ENCODE results near the gene PLA2G12A.

PLA2G12A gene

DNA sequence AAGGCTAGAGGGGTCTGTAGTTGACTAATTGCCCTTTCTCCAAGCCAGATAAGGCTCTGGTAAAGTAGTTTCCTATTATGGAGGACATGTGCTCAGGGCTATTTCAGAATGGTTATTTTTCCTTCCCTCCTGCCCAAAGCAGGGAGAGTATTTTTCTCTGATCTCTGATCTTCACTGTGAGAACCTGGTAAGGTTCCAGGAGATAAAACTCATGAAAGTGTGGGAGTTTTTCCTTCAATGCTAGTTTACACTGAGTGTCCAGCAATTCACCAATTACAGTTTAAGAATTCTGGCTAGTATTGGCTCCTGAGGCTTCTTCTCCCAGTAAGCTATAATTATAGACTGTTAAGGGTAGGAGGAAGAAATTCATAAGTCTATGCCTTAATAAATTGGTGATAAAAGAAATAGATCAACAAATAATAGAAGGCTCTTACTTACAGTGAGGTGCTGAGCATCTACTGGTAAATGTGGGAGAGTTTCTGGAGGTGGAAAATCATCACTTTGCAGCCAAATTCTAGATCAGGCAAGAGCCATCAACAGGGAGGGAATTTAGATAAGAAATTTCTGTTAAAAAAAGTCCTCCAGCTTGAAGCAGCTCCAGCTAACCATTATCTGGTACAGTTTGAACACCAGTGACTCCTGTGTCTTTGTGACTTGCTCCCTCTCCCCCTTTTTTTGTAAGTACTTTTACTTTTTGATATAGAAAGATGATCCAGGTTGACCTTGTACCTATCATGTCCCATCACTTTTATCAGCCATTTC is 57.5 kb downstream of the PLA2G12A start:
- TF ChIP-seq EZH2 (IDR thresholded peaks at IDR 0.05; ENCODE audit: borderline replicate concordance, low read depth, low read length, severe bottlenecking) (no peak), CTCF (IDR thresholded peaks at IDR 0.05; ENCODE audit: borderline replicate concordance, extremely low read depth, low read length, poor library complexity, severe bottlenecking) (no peak)
- Histone ChIP-seq H3K36me3 (ENCODE audit: insufficient read depth, low read length) (peaks cover 32% of the 10 kb centered on the region; the same call in 1 of the 2 replicates), H3K4me2 (ENCODE audit: insufficient read depth, low read length) (no peak overlapping the region), H3K4me3 (ENCODE audit: low read depth in 1 of 2, low read length in 2 of 2) (no peak overlapping the region), H3K9ac (ENCODE audit: low read depth, low read length) (no peak overlapping the region), H4K20me1 (ENCODE audit: insufficient read depth, low read length) (no peaks in the 10 kb centered on the region), H3K4me1 (ENCODE audit: insufficient read depth, low read length) (no peaks in the 10 kb centered on the region), H3K27ac (ENCODE audit: low read length) (no peak overlapping the region), H3K79me2 (ENCODE audit: insufficient read depth, low read length) (no peaks in the 10 kb centered on the region), H3K9me3 (ENCODE audit: insufficient read depth, low read length, severe bottlenecking) (peaks cover 11% of the 10 kb centered on the region), H3K27me3 (ENCODE audit: insufficient read depth, low read length, poor library complexity) (no peaks in the 10 kb centered on the region), H2AFZ (ENCODE audit: low read depth, low read length) (no peak overlapping the region)
- no peak for ATAC-seq (ENCODE audit: insufficient read depth, low read depth)
- DNase-seq: no peak

- Histone ChIP-seq H3K9ac (ENCODE audit: low read depth, low read length) (no peak overlapping the region), H3K79me2 (ENCODE audit: insufficient read depth, low read length) (no peaks in the 10 kb centered on the region), H3K9me3 (ENCODE audit: insufficient read depth, low read length, severe bottlenecking) (peaks cover 5% of the 10 kb centered on the region), H2AFZ (ENCODE audit: low read depth, low read length) (no peak overlapping the region), H3K4me1 (ENCODE audit: insufficient read depth, low read length) (no peaks in the 10 kb centered on the region), H3K4me3 (ENCODE audit: low read depth in 1 of 2, low read length in 2 of 2) (no peak overlapping the region), H3K27me3 (ENCODE audit: insufficient read depth, low read length, poor library complexity) (no peaks in the 10 kb centered on the region), H3K27ac (ENCODE audit: low read length) (no peak overlapping the region), H3K36me3 (ENCODE audit: insufficient read depth, low read length) (peaks cover 29% of the 10 kb centered on the region; the same call in 1 of the 2 replicates), H3K4me2 (ENCODE audit: insufficient read depth, low read length) (no peak overlapping the region), H4K20me1 (ENCODE audit: insufficient read depth, low read length) (no peaks in the 10 kb centered on the region)
- TF ChIP-seq EZH2 (IDR thresholded peaks at IDR 0.05; ENCODE audit: borderline replicate concordance, low read depth, low read length, severe bottlenecking) (no peak), CTCF (IDR thresholded peaks at IDR 0.05; ENCODE audit: borderline replicate concordance, extremely low read depth, low read length, poor library complexity, severe bottlenecking) (no peak)
- DNase-seq: no peak
- ATAC-seq (ENCODE audit: insufficient read depth, low read depth): no peak
Observed at GRCh38 chr4:109671350-109671749, 58.5 kb downstream of the PLA2G12A start.

- H3K79me2 ChIP-seq (ENCODE audit: insufficient read depth, low read length): no peaks in the 10 kb centered on the region
- ATAC-seq (ENCODE audit: insufficient read depth, low read depth) (no peak), DNase-seq (no peak)
- no peak overlapping the region for H2AFZ ChIP-seq (ENCODE audit: low read depth, low read length)
- no peaks in the 10 kb centered on the region for H4K20me1 ChIP-seq (ENCODE audit: insufficient read depth, low read length)
- H3K27ac ChIP-seq (ENCODE audit: low read length): no peak overlapping the region
- H3K9me3 ChIP-seq (ENCODE audit: insufficient read depth, low read length, severe bottlenecking): no peaks in the 10 kb centered on the region
- H3K4me1 ChIP-seq (ENCODE audit: insufficient read depth, low read length): no peaks in the 10 kb centered on the region
- H3K4me2 ChIP-seq (ENCODE audit: insufficient read depth, low read length): no peak overlapping the region
- TF ChIP-seq CTCF (IDR thresholded peaks at IDR 0.05; ENCODE audit: borderline replicate concordance, extremely low read depth, low read length, poor library complexity, severe bottlenecking) (no peak), EZH2 (IDR thresholded peaks at IDR 0.05; ENCODE audit: borderline replicate concordance, low read depth, low read length, severe bottlenecking) (no peak)
- no peak overlapping the region for H3K4me3 ChIP-seq (ENCODE audit: low read depth in 1 of 2, low read length in 2 of 2)
- no peak overlapping the region for H3K9ac ChIP-seq (ENCODE audit: low read depth, low read length)
- peaks cover 25% of the 10 kb centered on the region for H3K36me3 ChIP-seq (ENCODE audit: insufficient read depth, low read length)
- H3K27me3 ChIP-seq (ENCODE audit: insufficient read depth, low read length, poor library complexity): no peaks in the 10 kb centered on the region
Observed at GRCh38 chr4:109665783-109666485, 63.9 kb downstream of the PLA2G12A start.
